ENCODE results near the gene COX6A1.

COX6A1 gene

DNA sequence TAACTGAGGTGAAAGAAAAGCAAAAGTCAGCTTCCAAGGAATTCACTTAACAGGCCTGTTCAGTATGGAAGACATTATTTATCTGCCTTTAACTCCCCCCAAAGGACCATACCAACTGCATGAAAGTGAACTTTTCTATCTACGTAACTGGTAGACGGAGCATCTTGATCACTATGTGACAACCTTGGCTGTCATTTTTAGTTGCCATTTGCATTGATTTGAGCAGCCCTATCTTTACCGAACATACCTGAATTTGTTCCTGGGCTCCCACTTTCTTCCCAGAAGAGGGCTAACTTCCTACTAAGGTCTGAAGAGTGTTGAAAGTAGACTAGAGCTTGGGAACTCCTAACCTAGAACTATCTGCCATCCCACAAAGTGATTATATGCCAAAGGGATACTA, 22.2 kb downstream of the COX6A1 start:
- TF ChIP-seq, protein P1, sequence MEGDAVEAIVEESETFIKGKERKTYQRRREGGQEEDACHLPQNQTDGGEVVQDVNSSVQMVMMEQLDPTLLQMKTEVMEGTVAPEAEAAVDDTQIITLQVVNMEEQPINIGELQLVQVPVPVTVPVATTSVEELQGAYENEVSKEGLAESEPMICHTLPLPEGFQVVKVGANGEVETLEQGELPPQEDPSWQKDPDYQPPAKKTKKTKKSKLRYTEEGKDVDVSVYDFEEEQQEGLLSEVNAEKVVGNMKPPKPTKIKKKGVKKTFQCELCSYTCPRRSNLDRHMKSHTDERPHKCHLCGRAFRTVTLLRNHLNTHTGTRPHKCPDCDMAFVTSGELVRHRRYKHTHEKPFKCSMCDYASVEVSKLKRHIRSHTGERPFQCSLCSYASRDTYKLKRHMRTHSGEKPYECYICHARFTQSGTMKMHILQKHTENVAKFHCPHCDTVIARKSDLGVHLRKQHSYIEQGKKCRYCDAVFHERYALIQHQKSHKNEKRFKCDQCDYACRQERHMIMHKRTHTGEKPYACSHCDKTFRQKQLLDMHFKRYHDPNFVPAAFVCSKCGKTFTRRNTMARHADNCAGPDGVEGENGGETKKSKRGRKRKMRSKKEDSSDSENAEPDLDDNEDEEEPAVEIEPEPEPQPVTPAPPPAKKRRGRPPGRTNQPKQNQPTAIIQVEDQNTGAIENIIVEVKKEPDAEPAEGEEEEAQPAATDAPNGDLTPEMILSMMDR (conservative IDR thresholded peaks at IDR 0.05) = no peak

GRCh38 chr12:120462099-120462640, 24.3 kb downstream of the COX6A1 start:
- TF ChIP-seq, protein P1 (conservative IDR thresholded peaks at IDR 0.05) = no peak
- H3K27ac ChIP-seq = no peak overlapping the region

More for the DNA sequence above, 22.2 kb downstream of the COX6A1 start:
- no peak overlapping the region for H3K27ac ChIP-seq

DNA sequence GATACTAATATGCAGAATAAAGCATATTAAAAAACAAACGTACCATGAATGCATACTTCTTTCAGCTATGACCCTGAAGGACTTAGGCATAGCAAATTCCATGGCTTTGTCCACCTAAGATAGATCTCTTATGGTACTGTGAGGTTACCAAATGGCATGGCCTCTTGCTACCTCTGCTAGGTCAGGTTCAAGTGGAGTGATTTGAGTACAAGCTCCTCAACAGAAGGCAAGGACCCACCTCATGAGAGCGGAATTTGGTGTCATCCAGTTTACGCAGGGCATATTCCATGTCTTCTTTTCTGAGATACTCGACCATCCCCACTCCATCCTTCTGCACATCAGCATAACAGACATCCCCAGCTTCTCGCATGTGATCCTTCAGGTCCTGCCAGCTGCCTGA, 25.8 kb downstream of the COX6A1 start:
- H3K27ac ChIP-seq = no peak overlapping the region
- TF ChIP-seq, protein P1 (conservative IDR thresholded peaks at IDR 0.05) = no peak

DNA sequence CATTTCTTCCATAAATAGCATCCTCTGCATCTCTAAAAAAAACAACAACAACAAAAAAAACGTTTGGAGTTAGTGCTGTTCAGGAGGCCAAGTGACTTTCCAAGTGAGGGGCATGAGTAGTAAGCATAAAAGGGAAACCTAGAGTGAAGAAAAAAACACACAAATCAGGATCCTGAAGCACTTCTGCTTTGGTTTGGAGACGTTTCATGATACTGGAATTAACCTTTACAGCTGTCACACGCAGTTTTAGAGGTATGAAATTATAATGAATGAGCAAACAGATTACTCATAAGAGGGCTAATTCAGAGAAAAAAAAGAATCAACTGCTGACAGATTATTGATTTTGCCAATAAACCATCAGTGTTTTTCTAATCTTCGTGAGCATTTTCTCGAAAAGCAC, 27.8 kb downstream of the COX6A1 start:
- H3K27ac ChIP-seq = no peak overlapping the region; the same call in 1 of the 2 replicates
- TF ChIP-seq, protein P1 (conservative IDR thresholded peaks at IDR 0.05) = no peak

GRCh38 chr12:120466560-120467315, 28.8 kb downstream of the COX6A1 start:
- TF ChIP-seq, protein P1 (conservative IDR thresholded peaks at IDR 0.05) = peak; percentile 79
- peak overlapping the region; percentile 27 for H3K27ac ChIP-seq

- TF ChIP-seq, protein P1 (conservative IDR thresholded peaks at IDR 0.05) = no peak
- H3K27ac ChIP-seq = no peak overlapping the region; the same call in 1 of the 2 replicates
Measured at GRCh38 chr12:120467439-120467838, 29.5 kb downstream of the COX6A1 start.

- TF ChIP-seq, protein P1 (conservative IDR thresholded peaks at IDR 0.05) = no peak
- peak overlapping the region; percentile 98 for H3K27ac ChIP-seq
Measured at GRCh38 chr12:120468325-120468820, 30.5 kb downstream of the COX6A1 start.
